ENCODE results near the gene UBE2H. TPM values are rescaled to one million over a fixed set of nuclear protein-coding genes. Genes with fewer than 3 reads are reported as not detected.

UBE2H gene
- total and polyA plus RNA-seq, 8 donors: 58.7 to 121 (median 82.8) TPM

DNA sequence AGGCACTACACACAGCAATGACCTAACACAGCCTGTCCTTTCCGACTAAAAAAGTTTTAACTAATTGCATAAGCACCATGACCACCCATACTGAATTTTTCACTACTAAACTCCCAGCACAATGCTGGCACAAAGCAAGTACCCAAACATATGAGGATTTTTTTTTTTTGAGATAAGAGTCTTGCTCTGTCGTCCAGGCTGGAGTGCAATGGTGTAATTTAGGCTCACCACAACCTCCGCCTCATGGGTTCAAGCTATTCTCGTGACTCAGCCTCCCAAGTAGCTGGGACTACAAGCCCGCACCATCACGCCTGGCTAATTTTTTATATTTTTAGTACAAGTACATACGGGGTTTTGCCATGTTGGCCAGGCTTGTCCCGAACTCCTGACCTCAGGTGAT lies 5.1 kb downstream of the UBE2H start:
- ATAC-seq: no peak
- Histone ChIP-seq H3K36me3 (peaks cover 0 to 10% of the 10 kb centered on the region in 2 donors), H3K4me3 (no peak overlapping the region), H3K4me1 (peaks cover 23 to 55% of the 10 kb centered on the region in 2 donors), H3K27me3 (no peaks in the 10 kb centered on the region), H3K9me3 (no peaks in the 10 kb centered on the region), H3K27ac (peak overlapping the region; percentile 96 to 97)
- DNase-seq: peak in 2 of 4 donors; percentile 40 to 44
- intact Hi-C loops (cut with DNase I): no loop called here
- TF ChIP-seq, protein P1, sequence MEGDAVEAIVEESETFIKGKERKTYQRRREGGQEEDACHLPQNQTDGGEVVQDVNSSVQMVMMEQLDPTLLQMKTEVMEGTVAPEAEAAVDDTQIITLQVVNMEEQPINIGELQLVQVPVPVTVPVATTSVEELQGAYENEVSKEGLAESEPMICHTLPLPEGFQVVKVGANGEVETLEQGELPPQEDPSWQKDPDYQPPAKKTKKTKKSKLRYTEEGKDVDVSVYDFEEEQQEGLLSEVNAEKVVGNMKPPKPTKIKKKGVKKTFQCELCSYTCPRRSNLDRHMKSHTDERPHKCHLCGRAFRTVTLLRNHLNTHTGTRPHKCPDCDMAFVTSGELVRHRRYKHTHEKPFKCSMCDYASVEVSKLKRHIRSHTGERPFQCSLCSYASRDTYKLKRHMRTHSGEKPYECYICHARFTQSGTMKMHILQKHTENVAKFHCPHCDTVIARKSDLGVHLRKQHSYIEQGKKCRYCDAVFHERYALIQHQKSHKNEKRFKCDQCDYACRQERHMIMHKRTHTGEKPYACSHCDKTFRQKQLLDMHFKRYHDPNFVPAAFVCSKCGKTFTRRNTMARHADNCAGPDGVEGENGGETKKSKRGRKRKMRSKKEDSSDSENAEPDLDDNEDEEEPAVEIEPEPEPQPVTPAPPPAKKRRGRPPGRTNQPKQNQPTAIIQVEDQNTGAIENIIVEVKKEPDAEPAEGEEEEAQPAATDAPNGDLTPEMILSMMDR (IDR thresholded peaks at IDR 0.05): no peak

DNA sequence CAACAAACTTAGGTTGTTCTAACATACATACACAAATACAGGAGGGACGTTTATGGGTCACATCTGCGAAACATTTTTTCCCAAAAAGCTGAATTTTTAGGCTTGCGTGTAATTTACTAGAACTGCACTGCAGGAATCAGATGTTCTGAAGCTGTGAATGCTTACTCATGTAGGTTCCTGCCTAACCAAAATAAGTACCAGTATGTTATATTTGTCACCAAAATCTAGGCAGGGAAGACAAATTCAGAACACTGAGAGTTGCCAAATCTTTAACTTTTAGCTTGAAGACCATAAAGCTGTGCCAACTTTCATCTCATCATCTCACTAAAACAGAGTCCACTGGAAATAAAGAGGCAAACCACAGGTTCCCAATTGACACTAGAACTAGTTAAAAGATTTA lies 5.7 kb downstream of the UBE2H start:
- ATAC-seq (no peak), DNase-seq (no peak)
- no peak overlapping the region for H3K4me3 ChIP-seq
- intact Hi-C loops (cut with DNase I): no loop called here
- H3K36me3 ChIP-seq: peaks cover 0 to 10% of the 10 kb centered on the region in 2 donors
- H3K4me1 ChIP-seq: peaks cover 23 to 55% of the 10 kb centered on the region in 2 donors
- H3K9me3 ChIP-seq: no peaks in the 10 kb centered on the region
- H3K27ac ChIP-seq: peak overlapping the region; percentile 96 to 97
- H3K27me3 ChIP-seq: no peaks in the 10 kb centered on the region
- TF ChIP-seq, protein P1 (IDR thresholded peaks at IDR 0.05): no peak

- no peak for ATAC-seq
Observed at GRCh38 chr7:129946282-129946681, 6.5 kb downstream of the UBE2H start.

GRCh38 chr7:129943352-129943751 lies 9.4 kb downstream of the UBE2H start:
- Histone ChIP-seq H3K27ac (no peak overlapping the region), H3K4me1 (peaks cover 5 to 22% of the 10 kb centered on the region in 2 donors), H3K27me3 (no peaks in the 10 kb centered on the region), H3K4me3 (no peak overlapping the region), H3K36me3 (peaks cover 0 to 10% of the 10 kb centered on the region in 2 donors), H3K9me3 (no peaks in the 10 kb centered on the region)
- intact Hi-C loops (cut with DNase I): no loop called here
- DNase-seq (no peak), ATAC-seq (no peak)
- TF ChIP-seq, protein P1 (IDR thresholded peaks at IDR 0.05): no peak

More at GRCh38 chr7:129946282-129946681, 6.5 kb downstream of the UBE2H start:
- DNase-seq: no peak
- no peaks in the 10 kb centered on the region for H3K27me3 ChIP-seq
- peaks cover 0 to 10% of the 10 kb centered on the region in 2 donors for H3K36me3 ChIP-seq
- H3K4me1 ChIP-seq: peaks cover 23 to 51% of the 10 kb centered on the region in 2 donors
- intact Hi-C loops (cut with DNase I): no loop called here
- TF ChIP-seq, protein P1 (IDR thresholded peaks at IDR 0.05): no peak
- no peak overlapping the region for H3K4me3 ChIP-seq
- H3K27ac ChIP-seq: no peak overlapping the region
- H3K9me3 ChIP-seq: no peaks in the 10 kb centered on the region

DNA sequence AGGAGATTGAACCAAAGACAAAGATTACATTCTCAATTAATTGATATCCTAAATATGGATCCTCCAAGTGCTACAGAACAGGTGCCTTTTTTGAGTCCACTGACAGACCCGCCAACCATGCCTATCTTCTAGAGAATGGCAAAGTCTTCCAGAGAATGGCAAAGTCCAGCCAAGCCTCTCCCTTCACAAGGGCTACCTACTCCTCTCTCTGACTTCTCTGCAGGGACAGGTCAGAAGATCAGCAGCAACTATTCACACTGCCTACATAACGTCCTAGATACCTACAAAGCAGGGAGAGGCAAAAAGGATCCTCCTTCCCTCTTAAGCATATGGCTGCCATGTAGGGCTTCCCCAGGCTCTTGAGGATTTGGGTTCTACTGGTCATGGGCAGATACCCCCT lies 12.4 kb downstream of the UBE2H start:
- Histone ChIP-seq H3K4me1 (no peaks in the 10 kb centered on the region), H3K27me3 (no peaks in the 10 kb centered on the region), H3K36me3 (peaks cover 0 to 10% of the 10 kb centered on the region in 2 donors), H3K9me3 (no peaks in the 10 kb centered on the region), H3K27ac (no peak overlapping the region), H3K4me3 (no peak overlapping the region)
- ATAC-seq (no peak), DNase-seq (no peak)
- intact Hi-C loops (cut with DNase I): no loop called here
- TF ChIP-seq, protein P1 (IDR thresholded peaks at IDR 0.05): no peak

Measured in left lung (tissue), 10 donors.